GM21786 (cell line): ENCODE results near the gene UTS2R.
"Not testable (repeated sequence)": the region's sequence is repeated elsewhere in the genome, so short reads cannot be mapped to it uniquely, and the experiment has no call there.

Experiments used
- ATAC-seq: cut with Tn5 transposase; IDR thresholded peaks from one replicate; pipeline ENCODE4 v1.9.1; 2021; ENCODE audit not compliant: unreplicated experiment

UTS2R gene

GRCh38 chr17:82353484-82353883 lies 18.1 kb upstream of the UTS2R start:
- no peak for ATAC-seq

GRCh38 chr17:82354804-82355308 lies 16.7 kb upstream of the UTS2R start:
- no peak for ATAC-seq

- ATAC-seq, result no peak
Measured at GRCh38 chr17:82355770-82356427, 15.7 kb upstream of the UTS2R start.

- ATAC-seq, result no peak
Measured at GRCh38 chr17:82356845-82357355, 14.7 kb upstream of the UTS2R start.

GRCh38 chr17:82357394-82357793 lies 14.2 kb upstream of the UTS2R start:
- no peak for ATAC-seq

GRCh38 chr17:82358465-82359350 lies 12.9 kb upstream of the UTS2R start, which contains the start of gene TEX19:
Gene TEX19, plus strand, starts transcription at chr17:82359247. Its CDS starts 2,904 bp downstream, at chr17:82362151.
- no peak for ATAC-seq

- not testable (repeated sequence) for ATAC-seq
Measured at GRCh38 chr17:82359451-82360074, 12.0 kb upstream of the UTS2R start.

- no peak for ATAC-seq
Measured at GRCh38 chr17:82361885-82362633, 9.5 kb upstream of the UTS2R start.

GRCh38 chr17:82365606-82366295 lies 5.8 kb upstream of the UTS2R start:
- ATAC-seq, result no peak

- ATAC-seq, result no peak
Measured at GRCh38 chr17:82366749-82367148, 4.8 kb upstream of the UTS2R start.

- ATAC-seq, result no peak
Measured at GRCh38 chr17:82367724-82368524, 3.6 kb upstream of the UTS2R start.

GRCh38 chr17:82369211-82369610 lies 2.4 kb upstream of the UTS2R start:
- no peak for ATAC-seq

- ATAC-seq, result no peak
Measured at GRCh38 chr17:82370471-82371332, 863 bp upstream of the UTS2R start.

- ATAC-seq, result no peak
Measured at GRCh38 chr17:82372249-82373071, 895 bp downstream of the UTS2R start.

- not testable (repeated sequence) for ATAC-seq
Measured at GRCh38 chr17:82373072-82373452, 1.5 kb downstream of the UTS2R start.

GRCh38 chr17:82373731-82374625 lies 2.4 kb downstream of the UTS2R start:
- ATAC-seq, result no peak
